Vagina (tissue), 2 donors: ENCODE results near the gene SEC16A.

Source experiments
- CTCF ChIP-seq, 3 experiments: fragments of 450-650 bp in 2 of 3; fragments of 200-600 bp in 1 of 3; sonication (generic) in 1 of 3; IDR thresholded peaks; one replicate each; pipeline ENCODE4 v1.5.1; 2017 to 2019; ENCODE audit warnings: antibody characterized with exemption in 3 of 3, mild to moderate bottlenecking in 2 of 3, moderate library complexity in 2 of 3
- POLR2A ChIP-seq, 2 donors: fragments of 450-650 bp; IDR thresholded peaks; one replicate each; pipeline ENCODE4 v1.6.1; 2017; ENCODE audit warnings: antibody characterized with exemption in 2 of 2, mild to moderate bottlenecking in 2 of 2, moderate library complexity in 2 of 2

GRCh38 chr9:136409557-136410455, 73.0 kb downstream of the SEC16A start:
- no peak for TF ChIP-seq POLR2A (IDR thresholded peaks at IDR 0.05)
- TF ChIP-seq CTCF (IDR thresholded peaks at IDR 0.05) = no peak
